Suprapubic skin (tissue), 4 donors: ENCODE data around the gene TSACC. TPM values are rescaled to one million over a fixed set of nuclear protein-coding genes. Genes with fewer than 3 reads are reported as not detected.

Experiments used
- DNase-seq, 2 donors: peaks; one replicate each; pipeline ENCODE4 v3.0.0-alpha.2; 2019; ENCODE audit warnings: low spot score in 2 of 2
- H3K27ac ChIP-seq: fragments of 200-600 bp; sonication (generic); one replicate; pipeline ENCODE4 v1.5.1; 2019
- H3K27me3 ChIP-seq: fragments of 200-600 bp; sonication (generic); one replicate; pipeline ENCODE4 v1.5.1; 2019
- H3K36me3 ChIP-seq: fragments of 200-600 bp; sonication (generic); one replicate; pipeline ENCODE4 v1.5.1; 2019
- H3K4me1 ChIP-seq: fragments of 200-600 bp; sonication (generic); one replicate; pipeline ENCODE4 v1.5.1; 2019
- H3K4me3 ChIP-seq: fragments of 200-600 bp; sonication (generic); one replicate; pipeline ENCODE4 v1.5.1; 2019; ENCODE audit warnings: mild to moderate bottlenecking
- H3K9me3 ChIP-seq: fragments of 200-600 bp; sonication (generic); one replicate; pipeline ENCODE4 v1.5.1; 2019
- CTCF ChIP-seq, 2 donors: fragments of 200-600 bp in 1 of 2; fragments of 450-650 bp in 1 of 2; sonication (generic) in 1 of 2; IDR thresholded peaks; one replicate each; pipeline ENCODE4 v1.5.1; 2016 to 2019; ENCODE audit warnings: antibody characterized with exemption in 2 of 2, mild to moderate bottlenecking in 1 of 2, moderate library complexity in 1 of 2
- EP300 ChIP-seq: sonication (generic); formaldehyde crosslinking; IDR thresholded peaks from one replicate; pipeline ENCODE4 v1.6.1; 2017; ENCODE audit warnings: antibody characterized with exemption
- POLR2A ChIP-seq, 2 donors: fragments of 450-650 bp; IDR thresholded peaks; one replicate each; pipeline ENCODE4 v1.6.1; 2017; ENCODE audit warnings: antibody characterized with exemption in 2 of 2, mild to moderate bottlenecking in 2 of 2, moderate library complexity in 2 of 2
- POLR2AphosphoS5 ChIP-seq, 3 donors: sonication (generic); formaldehyde crosslinking; IDR thresholded peaks; one replicate each; pipeline ENCODE4 v1.6.1; 2017; ENCODE audit warnings: antibody characterized with exemption in 3 of 3
- WGBS: methylation state at CpG from one replicate; pipeline ENCODE4 v1.1.5; 2018; 5-methylcytosine and 5-hydroxymethylcytosine counted together
- total RNA-seq, 4 donors: library from RNA; depleted of rRNA; stranded (reverse); fragments of >200 nt; gene quantifications; one replicate each; pipeline ENCODE4 v1.1.0, GENCODE V29; 2016

Gene TSACC
- total RNA-seq, result not detected

DNA sequence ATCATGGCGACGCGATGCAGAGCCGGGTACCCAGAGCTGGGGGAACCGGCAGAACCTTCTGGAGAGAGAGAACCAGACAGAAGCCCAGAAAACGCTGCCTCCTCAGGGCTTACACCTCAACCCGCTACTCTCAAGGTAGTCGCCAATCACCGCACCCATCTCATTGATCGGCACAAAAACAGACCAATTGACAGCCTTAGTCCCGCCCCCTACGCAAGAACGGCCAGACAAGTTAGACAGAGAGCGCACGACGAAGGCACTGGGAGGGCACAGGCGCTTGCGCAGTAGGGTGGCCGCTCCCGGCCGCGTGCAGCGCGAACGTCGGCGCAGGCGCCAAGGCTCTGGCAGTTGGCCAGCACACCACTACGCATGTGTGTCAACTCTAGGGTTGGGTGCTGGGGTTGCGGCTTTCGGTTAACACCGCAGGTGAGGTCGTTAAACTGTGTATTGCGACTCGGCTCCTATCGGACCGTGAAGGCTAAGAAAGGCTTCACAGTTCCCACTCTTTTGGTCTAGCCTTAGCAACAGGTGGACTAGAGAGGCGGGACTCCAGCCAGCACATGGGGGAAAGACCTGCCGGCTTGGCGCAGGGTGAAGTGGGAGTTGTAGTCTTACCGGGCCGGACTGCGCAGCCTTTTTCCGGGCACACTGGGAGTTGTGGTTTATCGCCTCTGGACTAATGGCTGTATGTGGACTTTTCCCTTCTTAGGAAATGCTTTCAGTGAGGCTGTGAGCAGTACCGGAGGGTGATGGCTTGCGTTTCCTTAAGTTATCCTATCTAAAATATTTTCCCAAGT, at the start of gene TSACC, which contains the start of gene CCT3:
Gene TSACC (plus strand): TSS at position 347 of the 797 bp plus-strand sequence. CDS start 1,232 bp downstream, outside the sequence.
Gene CCT3 (minus strand): TSS at position 113 of the 797 bp plus-strand sequence. CDS start 108 bp downstream, at position 5.
- 1% methylated on average over 23 of the region's 47 CpGs for WGBS
- Histone ChIP-seq H3K36me3 (peaks cover 19% of the 10 kb centered on the region), H3K27ac (peak within 1 kb of the TSS; percentile 75), H3K9me3 (no peaks in the 10 kb centered on the region), H3K4me1 (peaks cover 16% of the 10 kb centered on the region), H3K27me3 (no peaks in the 10 kb centered on the region), H3K4me3 (peak within 1 kb of the TSS; percentile 68)
- peak in 2 of 3 donors; percentile 51 to 80 for TF ChIP-seq POLR2AphosphoS5 (IDR thresholded peaks at IDR 0.05)
- TF ChIP-seq POLR2A (IDR thresholded peaks at IDR 0.05), result no peak
- peak; percentile 98 for DNase-seq

- H3K27me3 ChIP-seq, result no peaks in the 10 kb centered on the region
- peaks cover 27% of the 10 kb centered on the region for H3K36me3 ChIP-seq
- no peak overlapping the region for H3K27ac ChIP-seq
- no peak overlapping the region for H3K4me3 ChIP-seq
- peaks cover 61% of the 10 kb centered on the region for H3K4me1 ChIP-seq
- no peak for DNase-seq
- TF ChIP-seq POLR2A (IDR thresholded peaks at IDR 0.05), result no peak
- TF ChIP-seq POLR2AphosphoS5 (IDR thresholded peaks at IDR 0.05), result no peak
- TF ChIP-seq CTCF (IDR thresholded peaks at IDR 0.05), result no peak
- no peak for TF ChIP-seq EP300
- H3K9me3 ChIP-seq, result no peaks in the 10 kb centered on the region
Measured at GRCh38 chr1:156289857-156290256, 48.5 kb upstream of the TSACC start.

GRCh38 chr1:156291226-156292061, 46.9 kb upstream of the TSACC start:
- Histone ChIP-seq H3K4me1 (peaks cover 55% of the 10 kb centered on the region), H3K27me3 (no peaks in the 10 kb centered on the region), H3K4me3 (peak overlapping the region; percentile 40), H3K27ac (peak overlapping the region; percentile 74), H3K36me3 (peaks cover 15% of the 10 kb centered on the region), H3K9me3 (no peaks in the 10 kb centered on the region)
- peak in 1 of 3 donors; percentile 10 for TF ChIP-seq POLR2AphosphoS5 (IDR thresholded peaks at IDR 0.05)
- no peak for TF ChIP-seq POLR2A (IDR thresholded peaks at IDR 0.05)
- peak; percentile 95 for DNase-seq
- 21% methylated on average over 32 of the region's 37 CpGs for WGBS

DNA sequence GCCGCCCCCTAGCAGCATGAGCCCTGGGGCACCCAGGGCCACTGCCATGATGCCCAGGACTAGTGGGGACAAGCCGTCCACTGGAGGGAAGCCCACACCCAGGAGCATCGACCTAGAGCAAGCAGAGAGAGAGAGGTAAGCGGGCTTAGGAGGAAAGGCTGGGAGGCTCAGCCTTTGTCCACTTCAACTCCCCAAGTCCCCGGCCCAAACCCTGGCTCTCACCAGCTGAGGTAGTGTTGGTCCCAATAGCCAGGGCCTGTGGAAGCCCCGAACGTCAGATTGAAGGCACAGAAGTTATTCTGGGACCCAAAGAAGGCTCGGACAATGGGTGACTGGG, 45.3 kb upstream of the TSACC start:
- Histone ChIP-seq H3K27me3 (no peaks in the 10 kb centered on the region), H3K4me3 (no peak overlapping the region), H3K36me3 (peaks cover 13% of the 10 kb centered on the region), H3K4me1 (peaks cover 55% of the 10 kb centered on the region), H3K27ac (peak overlapping the region; percentile 30), H3K9me3 (no peaks in the 10 kb centered on the region)
- no peak for DNase-seq
- TF ChIP-seq POLR2A (IDR thresholded peaks at IDR 0.05) (no peak), POLR2AphosphoS5 (IDR thresholded peaks at IDR 0.05) (no peak)
- 83% methylated on average over 5 of the region's 8 CpGs for WGBS

DNA sequence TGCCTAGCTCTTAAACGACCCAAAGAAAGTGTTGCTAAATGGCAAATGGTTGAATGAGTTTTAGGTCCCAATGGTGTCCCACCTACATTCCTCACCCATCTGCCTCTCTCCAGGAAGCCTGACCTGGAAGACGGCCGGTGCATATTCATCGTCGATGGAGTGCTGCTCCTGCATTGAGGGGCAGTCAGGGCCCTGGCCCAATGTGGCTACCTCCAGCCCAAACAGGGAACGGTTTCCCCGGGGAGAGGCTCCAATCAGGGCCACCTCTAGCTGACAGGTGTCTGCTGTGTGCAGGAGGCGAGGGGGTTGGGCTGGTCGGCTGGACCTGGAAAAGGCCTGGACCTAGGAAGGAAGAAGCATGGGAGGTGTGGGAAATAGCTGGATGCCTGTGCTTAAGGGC, 44.4 kb upstream of the TSACC start:
- Histone ChIP-seq H3K27me3 (no peaks in the 10 kb centered on the region), H3K9me3 (no peaks in the 10 kb centered on the region), H3K36me3 (peaks cover 8% of the 10 kb centered on the region), H3K4me3 (no peak overlapping the region), H3K4me1 (peaks cover 55% of the 10 kb centered on the region), H3K27ac (no peak overlapping the region)
- WGBS, result 84% methylated on average over 9 of the region's 9 CpGs
- DNase-seq, result no peak
- TF ChIP-seq EP300, result no peak
- no peak for TF ChIP-seq POLR2A (IDR thresholded peaks at IDR 0.05)
- no peak for TF ChIP-seq CTCF (IDR thresholded peaks at IDR 0.05)
- TF ChIP-seq POLR2AphosphoS5 (IDR thresholded peaks at IDR 0.05), result no peak

GRCh38 chr1:156295391-156295947, 42.9 kb upstream of the TSACC start, which contains the start of gene GLMP:
TSS of gene GLMP (minus strand) at chr1:156295679. CDS start at chr1:156295645, 34 bp downstream.
- H3K4me1 ChIP-seq, result peaks cover 51% of the 10 kb centered on the region

More at GRCh38 chr1:156295391-156295947, 42.9 kb upstream of the TSACC start, which contains the start of gene GLMP:
- whole genome bisulfite sequencing, result 0% methylated on average over 15 of the region's 17 CpGs
- no peaks in the 10 kb centered on the region for H3K36me3 ChIP-seq
- H3K4me3 ChIP-seq, result peak within 1 kb of the TSS; percentile 71
- no peaks in the 10 kb centered on the region for H3K9me3 ChIP-seq
- H3K27ac ChIP-seq, result peak within 1 kb of the TSS; percentile 59
- peak in 1 of 2 donors; percentile 83 for DNase-seq
- TF ChIP-seq POLR2A (IDR thresholded peaks at IDR 0.05), result no peak
- H3K27me3 ChIP-seq, result no peaks in the 10 kb centered on the region
